ENCODE measurements around the gene CCDC68. TPM values are rescaled to one million over a fixed set of nuclear protein-coding genes. Genes with fewer than 3 reads are reported as not detected.

CCDC68 gene
- total RNA-seq, 4 donors from 2014 or later = 3.4 to 44.8 (median 8.3) TPM

DNA sequence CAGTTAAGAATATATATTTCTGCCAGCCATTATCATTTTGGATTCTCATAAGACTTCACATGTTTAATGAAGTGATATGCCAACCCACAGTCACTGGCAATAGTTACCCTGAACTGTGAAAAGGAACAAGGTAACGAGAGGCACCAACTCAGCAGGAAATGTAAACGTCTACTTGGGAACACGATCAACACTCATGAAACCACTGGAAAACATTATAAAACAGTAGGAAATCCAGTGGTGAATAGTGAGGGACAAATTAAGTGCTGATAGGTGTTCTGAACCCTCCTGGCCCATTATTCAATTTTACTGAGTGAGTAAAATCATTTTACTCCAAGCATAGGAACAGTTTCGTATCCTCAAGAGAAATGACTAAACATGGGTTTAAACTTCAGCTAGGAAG, 17.1 kb downstream of the CCDC68 start:
- TF ChIP-seq, protein P1, sequence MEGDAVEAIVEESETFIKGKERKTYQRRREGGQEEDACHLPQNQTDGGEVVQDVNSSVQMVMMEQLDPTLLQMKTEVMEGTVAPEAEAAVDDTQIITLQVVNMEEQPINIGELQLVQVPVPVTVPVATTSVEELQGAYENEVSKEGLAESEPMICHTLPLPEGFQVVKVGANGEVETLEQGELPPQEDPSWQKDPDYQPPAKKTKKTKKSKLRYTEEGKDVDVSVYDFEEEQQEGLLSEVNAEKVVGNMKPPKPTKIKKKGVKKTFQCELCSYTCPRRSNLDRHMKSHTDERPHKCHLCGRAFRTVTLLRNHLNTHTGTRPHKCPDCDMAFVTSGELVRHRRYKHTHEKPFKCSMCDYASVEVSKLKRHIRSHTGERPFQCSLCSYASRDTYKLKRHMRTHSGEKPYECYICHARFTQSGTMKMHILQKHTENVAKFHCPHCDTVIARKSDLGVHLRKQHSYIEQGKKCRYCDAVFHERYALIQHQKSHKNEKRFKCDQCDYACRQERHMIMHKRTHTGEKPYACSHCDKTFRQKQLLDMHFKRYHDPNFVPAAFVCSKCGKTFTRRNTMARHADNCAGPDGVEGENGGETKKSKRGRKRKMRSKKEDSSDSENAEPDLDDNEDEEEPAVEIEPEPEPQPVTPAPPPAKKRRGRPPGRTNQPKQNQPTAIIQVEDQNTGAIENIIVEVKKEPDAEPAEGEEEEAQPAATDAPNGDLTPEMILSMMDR (IDR thresholded peaks at IDR 0.05) = no peak
- no peak for DNase-seq (ENCODE audit: low spot score)
- no peak for ATAC-seq (ENCODE audit: low FRiP score)

DNA sequence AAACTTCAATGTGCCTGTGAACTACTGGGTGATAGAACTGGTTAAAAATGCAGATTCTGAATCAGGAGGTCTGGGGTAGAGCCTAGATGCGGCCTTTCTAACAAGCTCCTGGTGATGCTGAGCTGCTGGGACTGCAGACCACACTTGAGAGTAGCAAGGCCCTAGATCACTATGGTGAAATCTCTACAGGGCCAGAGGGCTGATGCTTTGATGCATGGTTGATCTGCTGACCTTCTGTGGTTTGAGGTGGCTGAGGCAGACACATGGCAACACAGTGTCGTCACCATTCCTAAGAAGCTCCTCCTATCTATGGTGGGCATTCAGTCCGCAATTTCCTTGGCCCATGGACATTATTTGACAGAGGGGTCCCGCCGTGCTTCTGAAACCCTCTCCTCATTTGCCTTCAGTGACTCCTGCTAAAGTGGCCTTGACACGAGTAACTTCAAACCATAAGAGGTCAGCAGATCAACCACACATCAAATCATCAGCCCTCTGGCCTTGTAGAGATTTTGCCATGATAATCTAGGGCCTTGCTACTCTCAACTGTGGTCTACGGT, 19.8 kb downstream of the CCDC68 start:
- DNase-seq (ENCODE audit: low spot score) (no peak), ATAC-seq (ENCODE audit: low FRiP score) (no peak)
- TF ChIP-seq, protein P1 (IDR thresholded peaks at IDR 0.05) = no peak

DNA sequence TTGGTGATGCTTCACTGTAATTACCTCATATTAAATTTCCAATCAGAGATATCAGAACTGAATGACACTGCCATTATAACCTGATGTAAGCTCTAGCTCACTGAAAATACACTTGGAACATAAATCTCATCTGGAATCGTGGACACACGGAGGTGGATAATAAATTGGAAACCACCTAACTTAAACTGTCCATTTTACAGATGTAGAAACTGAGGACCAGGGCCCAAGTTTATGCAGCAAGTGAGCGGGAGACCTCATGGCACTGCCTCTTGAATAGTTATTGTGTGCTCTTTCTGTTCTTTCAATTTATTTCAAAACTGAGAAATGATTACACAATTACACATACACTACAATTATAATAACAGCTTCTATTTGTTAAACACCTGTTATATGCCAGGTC, 20.8 kb downstream of the CCDC68 start:
- TF ChIP-seq, protein P1 (IDR thresholded peaks at IDR 0.05) = no peak
- ATAC-seq (ENCODE audit: low FRiP score) = no peak
- DNase-seq (ENCODE audit: low spot score) = no peak

- no peak for DNase-seq (ENCODE audit: low spot score)
- no peak for ATAC-seq (ENCODE audit: low FRiP score)
- TF ChIP-seq, protein P1 (IDR thresholded peaks at IDR 0.05) = no peak
Observed at GRCh38 chr18:54932472-54932871, 26.8 kb downstream of the CCDC68 start.

GRCh38 chr18:54931152-54931551, 28.1 kb downstream of the CCDC68 start:
- ATAC-seq (ENCODE audit: low FRiP score) (no peak), DNase-seq (ENCODE audit: low spot score) (no peak)
- TF ChIP-seq, protein P1 (IDR thresholded peaks at IDR 0.05) = no peak

- ATAC-seq (ENCODE audit: low FRiP score) (no peak), DNase-seq (ENCODE audit: low spot score) (no peak)
- TF ChIP-seq, protein P1 (IDR thresholded peaks at IDR 0.05) = no peak
Observed at GRCh38 chr18:54928236-54928635, 31.0 kb downstream of the CCDC68 start.

DNA sequence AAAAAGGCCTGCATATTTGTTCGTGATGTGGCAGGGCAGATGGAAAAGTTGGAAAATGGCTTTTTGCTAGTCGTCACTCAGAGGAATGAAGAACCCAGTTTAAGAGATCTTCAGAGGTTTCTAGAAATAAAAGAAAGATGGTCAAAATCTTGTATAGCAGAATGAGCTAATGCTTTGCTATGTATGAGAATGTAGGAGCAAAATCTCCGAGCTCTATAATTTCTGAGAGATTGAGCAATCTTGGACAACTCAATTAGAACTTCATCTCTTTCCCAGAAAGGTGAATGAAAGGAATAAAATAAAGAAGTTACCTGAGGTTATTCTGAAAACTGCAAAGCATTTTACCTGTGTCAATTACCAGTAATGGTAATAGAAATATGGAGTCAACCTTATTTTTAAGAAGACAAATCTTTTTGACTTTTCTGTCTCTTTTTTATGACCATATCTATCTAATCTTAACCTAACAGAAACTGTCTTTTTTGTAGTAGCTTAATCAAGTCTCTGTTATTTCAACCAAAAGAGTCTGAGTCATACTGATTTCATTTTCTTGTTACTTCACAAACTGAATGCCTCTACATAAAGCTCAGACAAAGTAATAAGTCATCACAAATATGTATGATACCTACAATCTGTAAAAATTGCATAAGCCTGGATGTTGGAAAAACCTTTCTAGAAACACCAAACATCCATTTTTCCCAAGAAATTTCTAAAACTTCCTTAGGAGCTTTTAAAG, 32.5 kb downstream of the CCDC68 start:
- TF ChIP-seq, protein P1 (IDR thresholded peaks at IDR 0.05) = no peak
- peak; percentile 85 for ATAC-seq (ENCODE audit: low FRiP score)
- no peak for DNase-seq (ENCODE audit: low spot score)
